GM19324 (cell line): ENCODE data around the gene PSMB9.
A peak's percentile ranks its signal among the peaks of the same experiment; 100 is the strongest.

Experiments used
- ATAC-seq: cut with Tn5 transposase; IDR thresholded peaks from one replicate; pipeline ENCODE4 v1.9.1; 2021; ENCODE audit warnings: mild to moderate bottlenecking, moderate library complexity; ENCODE audit not compliant: unreplicated experiment, low FRiP score

PSMB9 gene

DNA sequence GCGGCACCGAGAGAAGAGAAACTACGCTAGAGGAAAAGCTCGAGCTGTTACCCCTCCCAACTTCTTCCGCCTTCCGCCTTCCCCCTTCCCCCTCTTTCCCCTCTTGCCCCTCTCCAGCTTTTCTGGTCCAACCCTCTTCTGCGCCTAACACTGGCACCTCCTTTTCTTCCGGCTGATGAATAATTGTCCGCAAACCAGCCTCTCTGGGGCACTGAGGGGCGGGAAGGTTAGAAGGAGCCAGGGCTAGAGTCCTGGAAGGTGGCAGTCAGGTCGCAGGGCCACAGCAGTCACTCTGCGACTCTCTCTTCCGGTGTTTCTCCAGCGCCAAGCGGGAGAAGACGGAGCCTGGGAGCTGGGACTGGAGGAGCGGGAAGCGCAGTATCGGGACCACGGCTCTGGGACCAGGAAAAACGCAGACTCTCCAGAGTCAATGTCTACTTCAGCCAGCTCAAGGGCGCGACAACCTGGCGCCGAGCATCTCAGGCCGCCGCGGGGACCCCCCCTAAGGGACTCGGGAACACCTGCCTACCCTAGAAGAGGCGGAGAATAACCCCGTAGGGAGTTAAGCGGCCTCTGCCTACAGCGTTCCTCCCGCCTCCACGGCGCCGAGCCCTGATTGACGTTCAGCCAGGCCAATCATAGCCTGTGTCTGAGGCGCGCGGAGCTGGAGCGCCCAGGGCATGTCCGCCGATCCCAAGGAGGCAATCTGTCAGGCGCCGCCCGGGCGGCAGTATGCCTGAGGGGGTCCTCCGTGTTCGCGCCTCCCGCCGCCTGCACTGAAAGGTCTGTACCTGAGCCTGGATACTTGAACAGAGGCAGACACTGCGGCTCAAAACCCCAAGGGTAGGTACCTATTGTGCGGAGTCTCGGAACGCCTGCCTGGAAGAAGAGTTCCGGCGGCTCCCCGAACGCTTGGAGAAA, 40.4 kb downstream of the PSMB9 start:
- ATAC-seq: peak; percentile 95

DNA sequence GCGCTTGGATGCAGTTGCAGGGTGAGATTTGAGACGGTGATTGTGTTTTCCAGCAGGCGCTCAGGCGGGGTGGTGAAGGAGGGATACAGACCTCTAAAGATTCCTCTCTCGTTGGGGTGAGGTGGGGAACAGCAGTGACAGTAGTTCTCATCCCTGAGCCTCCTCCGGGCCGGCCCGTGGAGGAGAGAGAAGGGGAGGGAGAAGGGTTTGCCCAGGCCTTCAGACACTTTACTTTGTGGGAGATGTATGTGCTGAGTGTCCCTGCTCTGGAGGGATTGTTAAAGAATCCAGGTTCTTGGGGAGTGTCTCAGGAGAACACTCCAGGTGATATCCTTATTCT, 41.0 kb downstream of the PSMB9 start:
- peak; percentile 7 for ATAC-seq

DNA sequence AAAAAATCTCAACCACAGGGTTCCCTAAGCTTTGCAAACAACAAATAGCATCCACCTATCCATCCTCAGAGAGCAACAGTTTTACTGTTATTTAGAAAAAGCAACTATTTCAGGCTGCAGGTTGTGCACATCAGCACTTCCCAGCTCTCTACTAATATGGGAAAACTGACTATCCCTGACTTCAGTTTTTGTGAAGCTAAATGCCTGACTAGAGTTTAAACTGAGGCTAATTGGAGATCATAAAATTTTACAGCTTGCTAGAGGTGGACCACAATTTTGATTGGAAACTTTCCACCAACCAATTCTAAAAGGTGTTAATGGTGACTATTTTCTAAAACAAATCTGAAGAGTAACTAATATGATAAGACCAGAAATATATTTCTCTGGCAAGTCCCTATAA, 50.0 kb downstream of the PSMB9 start:
- no peak for ATAC-seq

DNA sequence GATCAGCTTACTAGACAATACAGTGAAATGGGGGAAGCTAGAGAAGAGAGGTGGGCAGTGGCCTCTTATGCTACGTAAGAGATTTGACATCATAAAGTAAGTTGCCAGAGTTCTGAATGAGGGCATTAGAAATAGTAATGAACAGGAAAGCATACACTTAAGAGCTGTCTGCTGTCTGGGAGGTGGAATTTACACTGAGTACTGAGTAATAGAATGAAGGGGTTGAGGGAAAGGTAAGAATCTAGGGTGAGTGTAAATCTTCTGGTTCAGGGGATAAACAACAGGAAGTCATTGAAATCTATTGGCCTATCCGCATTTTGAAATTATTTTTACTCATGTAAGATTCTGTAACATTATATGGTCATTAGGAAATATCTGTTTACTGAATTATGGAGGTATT, 51.1 kb downstream of the PSMB9 start:
- ATAC-seq: no peak

DNA sequence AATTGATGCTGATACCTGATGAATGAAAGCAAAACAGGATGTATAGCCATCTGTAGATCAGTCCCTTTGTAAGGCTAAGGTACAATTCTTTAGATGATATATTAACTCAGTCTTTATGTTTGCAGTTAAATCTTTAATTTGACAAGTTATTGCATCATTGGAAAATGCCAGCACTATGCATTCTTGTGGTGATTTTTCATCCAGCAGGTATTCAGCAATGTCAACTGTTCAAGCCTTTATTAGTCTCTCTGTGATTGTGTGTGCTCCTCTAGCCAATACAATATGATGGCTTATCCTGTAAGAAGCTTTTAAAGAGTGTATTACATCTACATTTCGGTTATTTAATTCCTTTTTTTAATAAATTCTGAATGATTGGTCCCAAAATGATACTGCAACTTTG, 52.5 kb downstream of the PSMB9 start:
- ATAC-seq: no peak

DNA sequence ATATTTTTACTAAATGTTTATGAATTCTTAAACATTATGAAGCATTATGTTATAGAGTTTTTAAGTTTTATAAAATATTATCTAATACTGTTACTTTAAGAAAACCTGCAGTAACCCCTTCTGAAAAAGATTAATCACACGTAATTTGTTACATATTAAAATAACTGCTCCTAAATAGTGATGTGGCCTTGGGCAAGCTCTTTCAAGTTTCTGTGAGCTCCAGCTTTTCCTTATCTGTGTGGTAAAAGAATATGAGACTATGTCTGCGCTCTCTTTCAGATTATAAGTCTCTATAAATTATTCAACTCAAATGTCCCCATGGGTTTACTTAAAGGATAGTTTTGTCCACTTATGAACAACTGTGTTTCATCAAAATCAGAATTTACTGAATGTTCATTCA, 54.9 kb downstream of the PSMB9 start:
- no peak for ATAC-seq
